B cell (primary cell): Measurements from ENCODE around the gene DRAXIN. TPM values are rescaled to one million over a fixed set of nuclear protein-coding genes. Genes with fewer than 3 reads are reported as not detected.

Experiments used
- ATAC-seq: fragments of 200-7000 bp; cut with Tn5 transposase; one replicate; pipeline ENCODE4 v1.10.0; 2021; ENCODE audit warnings: low read depth, mild to moderate bottlenecking, moderate number of reproducible peaks, moderate library complexity
- CTCF ChIA-PET: fragments of 350-600 bp; sonication (Branson Sonifier 250); formaldehyde crosslinking; loops from one replicate; lab custom pipeline; 2021; ENCODE audit warnings: antibody characterized with exemption, inconsistent platforms; lab: Charles Lee
- POLR2A ChIA-PET: fragments of 350-600 bp; sonication (Branson Sonifier 250); formaldehyde crosslinking; loops from one replicate; lab custom pipeline; 2021; ENCODE audit warnings: antibody characterized with exemption; lab: Charles Lee
- DNase-seq: peaks from one replicate; pipeline ENCODE4 v3.0.0; 2013
- H2AFZ ChIP-seq: 2 replicates; pipeline ENCODE4 v1.6.1; 2012; ENCODE audit warnings: mild to moderate bottlenecking, low read depth, low read length; ENCODE audit not compliant: insufficient read depth, poor library complexity, severe bottlenecking
- H3K27ac ChIP-seq, 2 donors: 1 replicate in 1 of 2; 2 replicates in 1 of 2; pipeline ENCODE4 v1.5.1; 2012 to 2013; ENCODE audit warnings: low read length in 2 of 2, mild to moderate bottlenecking in 2 of 2, moderate library complexity in 1 of 2
- H3K27me3 ChIP-seq, 4 experiments: fragments of 200-600 bp in 1 of 4; sonication (generic) in 1 of 4; replicated peaks in 1 of 4; 1 replicate in 2 of 4; 2 replicates in 2 of 4; pipeline versions ENCODE4 v1.6.1 to v1.7.0; 2013 to 2016; ENCODE audit warnings: low read length in 3 of 4, mild to moderate bottlenecking in 2 of 4, mixed read lengths in 1 of 4, moderate library complexity in 1 of 4; ENCODE audit not compliant: insufficient read depth in 4 of 4, control insufficient read depth in 3 of 4; ENCODE audit errors: control extremely low read depth in 1 of 4
- H3K36me3 ChIP-seq, 2 experiments: replicated peaks in 1 of 2; 1 replicate in 1 of 2; 2 replicates in 1 of 2; pipeline versions ENCODE4 v1.6.1 to v1.7.1; 2013; ENCODE audit warnings: low read length in 1 of 2; ENCODE audit not compliant: insufficient read depth in 2 of 2, control insufficient read depth in 1 of 2; ENCODE audit errors: control extremely low read depth in 1 of 2, extremely low read depth in 1 of 2
- H3K4me1 ChIP-seq, 2 donors: fragments of 200-600 bp in 1 of 2; sonication (generic) in 1 of 2; 1 replicate in 1 of 2; 2 replicates in 1 of 2; pipeline versions ENCODE4 v1.5.1 to v1.6.1; 2013 to 2017; ENCODE audit warnings: low read length in 2 of 2; ENCODE audit not compliant: control insufficient read depth in 2 of 2, insufficient read depth in 2 of 2
- H3K4me2 ChIP-seq: replicated peaks from 2 replicates; pipeline ENCODE3; 2012; ENCODE audit warnings: mild to moderate bottlenecking, low read depth, low read length; ENCODE audit not compliant: poor library complexity, severe bottlenecking
- H3K4me3 ChIP-seq, 5 experiments: fragments of 200-600 bp in 1 of 5; sonication (generic) in 1 of 5; 1 replicate in 3 of 5; 2 replicates in 2 of 5; pipeline versions ENCODE4 v1.5.1 to v1.7.0; 2011 to 2016; ENCODE audit warnings: low read length in 4 of 5, mild to moderate bottlenecking in 4 of 5, low read depth in 2 of 5, control low read depth in 1 of 5, moderate library complexity in 1 of 5; ENCODE audit not compliant: insufficient read depth in 1 of 5; ENCODE audit errors: control extremely low read depth in 1 of 5, extremely low read depth in 1 of 5
- H3K79me2 ChIP-seq: fragments of 200-600 bp; sonication (generic); one replicate; pipeline ENCODE4 v1.6.0; 2016; ENCODE audit warnings: low read length; ENCODE audit not compliant: control insufficient read depth, insufficient read depth
- H3K9ac ChIP-seq: fragments of 200-600 bp; sonication (generic); 2 replicates; pipeline ENCODE4 v1.6.1; 2017; ENCODE audit warnings: mild to moderate bottlenecking, low read length, moderate library complexity
- H3K9me3 ChIP-seq, 3 donors: one replicate each; pipeline versions ENCODE4 v1.6.1 to v1.7.1; 2013; ENCODE audit warnings: low read length in 2 of 3; ENCODE audit not compliant: control insufficient read depth in 2 of 3, insufficient read depth in 1 of 3; ENCODE audit errors: control extremely low read depth in 1 of 3
- H4K20me1 ChIP-seq: 2 replicates; pipeline ENCODE4 v1.6.0; 2012; ENCODE audit warnings: mild to moderate bottlenecking, low read length; ENCODE audit not compliant: insufficient read depth, control insufficient read depth, poor library complexity, severe bottlenecking
- H3K27ac Mint-ChIP-seq: one replicate; pipeline ENCODE4 v1.8.0; 2021; ENCODE audit warnings: mixed read lengths
- H3K27me3 Mint-ChIP-seq: one replicate; pipeline ENCODE4 v1.8.0; 2021; ENCODE audit warnings: mixed read lengths
- H3K4me1 Mint-ChIP-seq: one replicate; pipeline ENCODE4 v1.8.0; 2021; ENCODE audit warnings: mixed read lengths
- H3K4me3 Mint-ChIP-seq: one replicate; pipeline ENCODE4 v1.8.0; 2021; ENCODE audit warnings: mixed read lengths
- H3K9me3 Mint-ChIP-seq: one replicate; pipeline ENCODE4 v1.8.0; 2022; ENCODE audit warnings: mixed read lengths; ENCODE audit not compliant: insufficient read depth
- CTCF ChIP-seq: fragments of 200-600 bp; IDR thresholded peaks from one replicate; pipeline ENCODE4 v1.8.0; 2022; ENCODE audit warnings: antibody characterized with exemption, mild to moderate bottlenecking
- EZH2 ChIP-seq: IDR thresholded peaks from 2 replicates; pipeline ENCODE4 v1.6.1; 2012; ENCODE audit warnings: borderline replicate concordance, low read depth, mild to moderate bottlenecking, moderate library complexity, low read length; ENCODE audit not compliant: insufficient read depth, poor library complexity, severe bottlenecking
- whole genome bisulfite sequencing: methylation state at CpG from one replicate; pipeline ENCODE4 v1.1.5; 2013; ENCODE audit warnings: missing lambda C conversion rate; ENCODE audit not compliant: insufficient coverage; 5-methylcytosine and 5-hydroxymethylcytosine counted together
- intact Hi-C: fragments of 100-400 bp; cut with micrococcal nuclease; formaldehyde crosslinking; loops from one replicate; pipeline ENCODE4 v1.10.0; 2022
- polyA plus RNA-seq: library from polyadenylated mRNA; depleted of rRNA; stranded (reverse); fragments of >200 nt; gene quantifications from 2 replicates; pipeline ENCODE4 v1.2.3, GENCODE V29; 2012
- total RNA-seq, 2 donors: library from RNA; stranded (reverse); fragments of 120-200 nt in 1 of 2; gene quantifications; 1 replicate in 1 of 2; 2 replicates in 1 of 2; pipeline versions ENCODE4 v1.2.3 to v1.2.4, GENCODE V29; 2013 to 2022

The DRAXIN gene
- total and polyA plus RNA-seq, 2 donors (not counting 1 experiment from before 2014, with no cell fraction given), result 0.21 to 0.30 TPM

GRCh38 chr1:11688506-11688905 lies 3.0 kb upstream of the DRAXIN start:
- H3K27me3 Mint-ChIP-seq, result peaks cover 40% of the 10 kb centered on the region
- H3K27me3 ChIP-seq, result peaks cover 0 to 43% (median 19%) of the 10 kb centered on the region in 4 experiments
- no peak overlapping the region for H3K4me2 ChIP-seq
- no peaks in the 10 kb centered on the region for H4K20me1 ChIP-seq
- H3K4me3 ChIP-seq, result no peak overlapping the region
- H3K9me3 Mint-ChIP-seq, result no peaks in the 10 kb centered on the region
- no peaks in the 10 kb centered on the region for H3K79me2 ChIP-seq
- CTCF ChIA-PET, result interaction anchor here (0.7 kb wide), 1 partner anchor 10 kb away, joined by 3 read pairs; no protein-coding TSS in a partner anchor
- H3K9me3 ChIP-seq, result no peaks in the 10 kb centered on the region
- no peak for TF ChIP-seq CTCF
- no peak for TF ChIP-seq EZH2
- H3K4me1 Mint-ChIP-seq, result peaks cover 23% of the 10 kb centered on the region
- DNase-seq (no peak), ATAC-seq (no peak)
- POLR2A ChIA-PET, result no interaction called here
- intact Hi-C loops, result loop anchor here (10.0 kb wide), 1 partner anchor 994 kb away; no protein-coding TSS in a partner anchor
- no peak overlapping the region for H3K9ac ChIP-seq
- no peak overlapping the region for H3K27ac Mint-ChIP-seq
- H3K4me3 Mint-ChIP-seq, result no peak overlapping the region
- H3K27ac ChIP-seq, result no peak overlapping the region
- no peak overlapping the region for H2AFZ ChIP-seq
- no peaks in the 10 kb centered on the region for H3K36me3 ChIP-seq
- WGBS, result 100% methylated on average over 4 of the region's 4 CpGs
- peaks cover 26 to 29% of the 10 kb centered on the region in 2 donors for H3K4me1 ChIP-seq

GRCh38 chr1:11690397-11691301 lies 861 bp upstream of the DRAXIN start:
- TF ChIP-seq EZH2 (peak; percentile 66), CTCF (no peak)
- no peak for DNase-seq
- Histone ChIP-seq H2AFZ (peak overlapping the region; percentile 54), H4K20me1 (no peaks in the 10 kb centered on the region), H3K9me3 (no peaks in the 10 kb centered on the region), H3K4me1 (peaks cover 24 to 26% of the 10 kb centered on the region in 2 donors), H3K27ac (no peak overlapping the region), H3K9ac (peak overlapping the region; percentile 42), H3K4me2 (peak overlapping the region; percentile 77), H3K27me3 (peaks cover 0 to 45% (median 21%) of the 10 kb centered on the region in 4 experiments), H3K4me3 (peak overlapping the region in 4 of 5 experiments; percentile 8 to 46 (median 28)), H3K79me2 (no peaks in the 10 kb centered on the region), H3K36me3 (no peaks in the 10 kb centered on the region)
- H3K27ac Mint-ChIP-seq, result no peak overlapping the region
- peaks cover 24% of the 10 kb centered on the region for H3K4me1 Mint-ChIP-seq
- CTCF ChIA-PET, result interaction anchor here (0.7 to 2.1 kb wide), 5 partner anchors 9 to 40 kb away, joined by 3 to 6 read pairs (median 4); partner anchors contain the start of gene MAD2L2
- no peak for ATAC-seq
- POLR2A ChIA-PET, result no interaction called here
- peak overlapping the region; percentile 68 for H3K4me3 Mint-ChIP-seq
- WGBS, result 3% methylated on average over 56 of the region's 64 CpGs
- peaks cover 52% of the 10 kb centered on the region for H3K27me3 Mint-ChIP-seq
- intact Hi-C loops, result no loop called here
- H3K9me3 Mint-ChIP-seq, result no peaks in the 10 kb centered on the region
